Heart right ventricle (tissue), 16 donors: ENCODE measurements around the gene PPARG. TPM values are rescaled to one million over a fixed set of nuclear protein-coding genes. Genes with fewer than 3 reads are reported as not detected.

Experiments used
- ATAC-seq, 8 donors: fragments of 200-7000 bp; cut with Tn5 transposase; one replicate each; pipeline ENCODE4 v1.9.1; 2020; ENCODE audit warnings: mild to moderate bottlenecking in 8 of 8, moderate library complexity in 8 of 8, moderate number of reproducible peaks in 1 of 8
- DNase-seq, 2 donors: peaks; one replicate each; pipeline ENCODE4 v3.0.0-alpha.2; 2020
- H3K27ac ChIP-seq, 10 donors: fragments of 200-600 bp; sonication (generic) in 2 of 10; one replicate each; pipeline versions ENCODE4 v1.5.0 to v1.8.0; 2020 to 2022; ENCODE audit warnings: mild to moderate bottlenecking in 3 of 10
- H3K27me3 ChIP-seq, 7 donors: fragments of 200-600 bp; one replicate each; pipeline ENCODE4 v1.8.0; 2021 to 2022; ENCODE audit warnings: mild to moderate bottlenecking in 2 of 7
- H3K36me3 ChIP-seq, 9 donors: fragments of 200-600 bp; sonication (generic) in 1 of 9; one replicate each; pipeline versions ENCODE4 v1.5.0 to v1.8.0; 2020 to 2022; ENCODE audit warnings: mild to moderate bottlenecking in 2 of 9
- H3K4me1 ChIP-seq, 9 donors: fragments of 200-600 bp; sonication (generic) in 1 of 9; one replicate each; pipeline versions ENCODE4 v1.5.0 to v1.8.0; 2020 to 2022; ENCODE audit warnings: mild to moderate bottlenecking in 4 of 9
- H3K4me3 ChIP-seq, 10 donors: fragments of 200-600 bp; sonication (generic) in 2 of 10; one replicate each; pipeline versions ENCODE4 v1.5.0 to v1.8.0; 2020 to 2022; ENCODE audit warnings: mild to moderate bottlenecking in 7 of 10, moderate library complexity in 2 of 10
- H3K9me3 ChIP-seq, 11 donors: fragments of 200-600 bp in 10 of 11; sonication (generic) in 2 of 11; one replicate each; pipeline versions ENCODE4 v1.5.0 to v1.8.0; 2013 to 2022; ENCODE audit warnings: mild to moderate bottlenecking in 2 of 11, control low read depth in 1 of 11, moderate library complexity in 1 of 11
- CTCF ChIP-seq, 9 donors: fragments of 200-600 bp; sonication (generic) in 2 of 9; IDR thresholded peaks; one replicate each; pipeline versions ENCODE4 v1.5.0 to v1.8.0; 2021 to 2022; ENCODE audit warnings: antibody characterized with exemption in 9 of 9, mild to moderate bottlenecking in 5 of 9, moderate library complexity in 1 of 9
- WGBS, 2 donors: extraction: QIAGEN DNeasy Blood & Tissue Kit; methylation state at CpG; one replicate each; pipeline ENCODE4 v1.1.7; 2013; ENCODE audit warnings: inconsistent platforms in 1 of 2; 5-methylcytosine and 5-hydroxymethylcytosine counted together
- intact Hi-C, 10 donors: fragments of 100-400 bp; cut with DNase I; formaldehyde crosslinking; loops; one replicate each; pipeline versions ENCODE4 v1.11.1 to v1.14.2; 2022
- polyA plus RNA-seq, 2 donors: library from polyadenylated mRNA; stranded (reverse); fragments of 200-250 nt; gene quantifications; one replicate each; pipeline ENCODE4 v1.2.3, GENCODE V29; 2013
- total RNA-seq, 10 donors: library from RNA; stranded (reverse); fragmentation: NEBNext Ultra II Directional in 3 of 10; extraction: Animal tissue kit (Norgen Biotek cat#: 25700) in 3 of 10; gene quantifications; one replicate each; pipeline versions ENCODE4 v1.2.1 to v1.2.4, GENCODE V29; 2021 to 2023
- donor health status: Arrhythmogenic right ventricular cardiomyopathy.
- donor health status: ischemic (EF 13 %, LVEDD 7.1; RV severe dilation, severe dysfunction).
- donor health status: healthy with polysubstance abuse.
- donor health status: DM: no; HTN: yes; CAD: no.
- donor health status: DM: no; HTN: no; CAD: no.
- donor health status: ischemic (EF 25% LVEDD 6.9; RV normal size, moderate dysfunction).
- donor health status: ischemic (EF 25% LVEDD 5.7; RV mildly dilated, moderate dysfunction).
- donor health status: healthy.
- donor health status: DM: yes; HTN: yes; CAD: no.
- donor health status: Ischemic cardiomyopathy.
- donor health status: ischemic (EF 35%, LVEDD 5.7; RV mildly dilated, moderate dysfunction).
- donor health status: nonischemic (EF 11% LVEDD 7.7; RV severe dilation, severe dysfunction).
- donor health status: DM: yes; HTN: yes; CAD: no.
- donor health status: PGD.
- donor health status: ischemic (EF 29% LVEDD 5.4; RV normal size, mild dysfunction).
- donor health status: nonischemic (EF 23%, LVEDD 6.1; RV moderate dilation, normal function).

Gene PPARG
- total and polyA plus RNA-seq, 12 donors = 10.8 to 31.5 (median 14.6) TPM

GRCh38 chr3:12309716-12310115 is 20.8 kb downstream of the PPARG start:
- no peak for DNase-seq
- Histone ChIP-seq H3K4me3 (no peak overlapping the region), H3K27ac (no peak overlapping the region), H3K36me3 (no peaks in the 10 kb centered on the region), H3K4me1 (peaks cover 0 to 29% (median 0%) of the 10 kb centered on the region in 9 donors), H3K9me3 (no peaks in the 10 kb centered on the region), H3K27me3 (no peaks in the 10 kb centered on the region)
- no peak for ATAC-seq
- TF ChIP-seq CTCF (IDR thresholded peaks at IDR 0.05) = no peak
- WGBS, 2 donors = 58 to 77% methylated on average over 4 of the region's 4 CpGs
- intact Hi-C loops = loop anchor here in 2 of 10 donors (5.0 to 10.0 kb wide), 2 partner anchors 68 to 165 kb away; no protein-coding TSS in a partner anchor

- 97 to 100% methylated on average over 1 of the region's 1 CpG for WGBS, 2 donors
- H3K4me3 ChIP-seq = no peak overlapping the region
- H3K36me3 ChIP-seq = no peaks in the 10 kb centered on the region
- TF ChIP-seq CTCF (IDR thresholded peaks at IDR 0.05) = no peak
- peaks cover 0 to 36% (median 2%) of the 10 kb centered on the region in 9 donors for H3K4me1 ChIP-seq
- H3K27me3 ChIP-seq = no peaks in the 10 kb centered on the region
- DNase-seq = no peak
- no peak overlapping the region for H3K27ac ChIP-seq
- intact Hi-C loops = loop anchor here in 2 of 10 donors (5.0 to 10.0 kb wide), 2 partner anchors 65 to 167 kb away; no protein-coding TSS in a partner anchor
- ATAC-seq = no peak
- no peaks in the 10 kb centered on the region for H3K9me3 ChIP-seq
These were observed 23.1 kb downstream of the PPARG start for GRCh38 chr3:12312010-12312409.

- 89 to 94% methylated on average over 2 of the region's 2 CpGs for WGBS, 2 donors
- no peak for ATAC-seq
- no peaks in the 10 kb centered on the region for H3K9me3 ChIP-seq
- no peaks in the 10 kb centered on the region for H3K27me3 ChIP-seq
- DNase-seq = no peak
- no peak overlapping the region for H3K27ac ChIP-seq
- peaks cover 0 to 38% (median 11%) of the 10 kb centered on the region in 9 donors for H3K4me1 ChIP-seq
- H3K36me3 ChIP-seq = no peaks in the 10 kb centered on the region
- H3K4me3 ChIP-seq = no peak overlapping the region
- TF ChIP-seq CTCF (IDR thresholded peaks at IDR 0.05) = no peak
- intact Hi-C loops = loop anchor here in 2 of 10 donors (5.0 to 10.0 kb wide), 2 partner anchors 64 to 169 kb away; no protein-coding TSS in a partner anchor
These were observed 24.6 kb downstream of the PPARG start for GRCh38 chr3:12313519-12313918.

- H3K9me3 ChIP-seq = no peaks in the 10 kb centered on the region
- H3K36me3 ChIP-seq = no peaks in the 10 kb centered on the region
- TF ChIP-seq CTCF (IDR thresholded peaks at IDR 0.05) = no peak
- ATAC-seq (no peak), DNase-seq (no peak)
- intact Hi-C loops = loop anchor here in 1 of 10 donors (10.0 kb wide), 1 partner anchor 171 kb away; no protein-coding TSS in a partner anchor
- H3K27ac ChIP-seq = peak overlapping the region in 2 of 10 donors; percentile 20 to 82
- WGBS, 2 donors = 82 to 94% methylated on average over 4 of the region's 4 CpGs
- H3K4me3 ChIP-seq = no peak overlapping the region
- peaks cover 0 to 50% (median 28%) of the 10 kb centered on the region in 9 donors for H3K4me1 ChIP-seq
- no peaks in the 10 kb centered on the region for H3K27me3 ChIP-seq
These were observed 27.4 kb downstream of the PPARG start for GRCh38 chr3:12316253-12316652.
